CD4-positive, alpha-beta T cell treated with Interleukin-4 for 4 hours (primary cell): ENCODE results near the gene PINK1.

Experiments
- DNase-seq: peaks from one replicate; pipeline ENCODE4 v3.0.0-alpha.2; 2020

PINK1 gene

GRCh38 chr1:20683614-20684013 is 50.4 kb downstream of the PINK1 start:
- DNase-seq: no peak

GRCh38 chr1:20684050-20684620 is 50.9 kb downstream of the PINK1 start:
- no peak for DNase-seq

- no peak for DNase-seq
Observed at GRCh38 chr1:20684651-20685050, 51.4 kb downstream of the PINK1 start.

DNA sequence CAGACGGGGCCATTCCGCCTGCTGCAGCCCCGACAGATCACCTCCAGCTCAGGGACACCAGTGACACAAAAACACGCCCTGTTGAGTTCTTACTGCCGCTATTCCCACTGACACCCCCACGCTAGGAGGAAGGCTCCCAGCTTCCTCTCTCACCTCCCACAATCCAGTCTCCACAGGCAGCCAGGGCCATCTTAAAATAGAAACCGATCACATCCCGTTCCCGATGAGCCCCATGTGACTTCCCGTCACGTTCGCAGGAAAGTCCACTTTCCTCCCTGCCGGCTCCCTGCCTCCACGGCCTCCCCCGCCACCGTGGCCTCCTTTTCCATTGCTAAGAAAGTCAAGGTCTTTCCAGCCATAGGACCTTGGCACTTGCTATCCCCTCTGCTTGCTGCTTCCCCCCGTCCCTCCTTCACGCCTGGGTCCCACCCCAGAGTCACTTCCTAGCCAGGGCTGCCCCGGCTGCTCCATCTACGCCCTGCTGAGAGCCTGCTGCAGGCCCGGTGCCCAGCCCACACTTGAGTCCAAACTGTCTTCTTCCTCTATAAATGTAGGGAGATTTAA is 51.9 kb downstream of the PINK1 start:
- DNase-seq: no peak

GRCh38 chr1:20685741-20686140 is 52.5 kb downstream of the PINK1 start:
- DNase-seq: no peak

- DNase-seq: no peak
Observed at GRCh38 chr1:20686883-20687725, 53.8 kb downstream of the PINK1 start.

- DNase-seq: no peak
Observed at GRCh38 chr1:20689645-20690056, 56.4 kb downstream of the PINK1 start.

- no peak for DNase-seq
Observed at GRCh38 chr1:20691872-20692271, 58.6 kb downstream of the PINK1 start.

DNA sequence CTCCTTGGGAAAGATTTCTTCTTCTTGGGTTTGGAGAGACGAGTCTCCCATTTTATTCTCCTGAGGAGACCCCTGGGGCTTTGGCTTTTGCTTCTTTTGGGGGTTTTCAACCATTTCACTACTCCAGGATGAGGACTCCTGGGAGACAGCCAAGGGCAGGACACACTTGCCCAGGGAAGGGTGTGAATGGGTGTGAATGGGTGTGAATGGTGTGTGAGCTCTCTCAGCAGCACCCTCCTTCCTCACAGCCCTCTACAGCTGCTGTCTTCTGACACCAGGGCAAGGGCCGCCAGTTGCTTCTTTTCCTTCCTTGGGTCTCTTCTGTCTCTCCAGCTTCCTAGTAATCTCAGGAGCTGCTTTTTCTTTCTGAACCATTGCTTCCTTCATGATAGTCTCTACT is 60.4 kb downstream of the PINK1 start:
- DNase-seq: no peak

- DNase-seq: no peak
Observed at GRCh38 chr1:20695515-20695914, 62.3 kb downstream of the PINK1 start.

DNA sequence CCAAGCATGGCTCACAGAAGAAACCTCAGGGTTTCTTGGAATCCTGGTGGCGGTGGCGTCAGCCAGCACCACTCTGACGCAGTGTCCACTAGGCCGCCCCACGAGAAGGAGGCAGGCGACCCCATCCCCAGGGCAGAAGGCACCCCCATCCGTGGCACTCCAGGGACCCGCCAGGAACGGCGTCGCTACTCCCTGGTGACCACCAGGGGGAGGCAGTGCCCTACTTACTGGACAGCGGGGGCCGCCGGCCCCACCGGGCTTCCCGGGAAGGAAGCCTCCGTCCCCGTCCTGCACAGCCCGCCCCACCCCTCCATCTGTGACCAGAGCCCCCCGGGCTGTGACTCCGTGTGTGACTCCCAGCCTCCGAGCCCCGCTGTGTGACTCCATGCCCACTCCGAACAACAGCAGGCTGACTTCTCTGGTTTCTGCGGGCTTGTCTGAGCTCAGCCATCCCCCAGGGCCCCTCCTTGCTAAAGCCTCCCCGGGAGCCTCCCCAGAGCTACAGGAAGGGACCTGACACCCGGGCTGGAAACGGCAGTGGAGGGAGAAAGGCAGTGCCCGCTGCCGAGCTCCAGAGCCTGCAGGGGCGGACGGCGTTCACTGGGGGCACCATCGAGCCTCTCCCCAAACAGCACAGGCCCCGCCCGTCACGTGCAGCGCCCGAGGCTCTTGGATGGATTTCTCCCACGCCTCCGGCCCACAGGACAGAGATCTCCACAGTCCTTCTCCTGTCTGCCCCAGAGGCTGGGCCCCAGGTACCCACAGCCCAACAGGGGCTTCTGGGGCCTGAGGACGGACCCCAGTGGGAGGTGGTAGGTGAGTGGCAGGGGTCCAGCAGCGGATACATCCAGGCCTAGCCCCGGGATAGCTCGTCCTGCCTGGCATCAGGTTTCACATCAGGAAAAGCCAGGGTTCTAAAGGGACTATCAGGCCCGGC is 63.4 kb downstream of the PINK1 start:
- DNase-seq: peak; percentile 55

DNA sequence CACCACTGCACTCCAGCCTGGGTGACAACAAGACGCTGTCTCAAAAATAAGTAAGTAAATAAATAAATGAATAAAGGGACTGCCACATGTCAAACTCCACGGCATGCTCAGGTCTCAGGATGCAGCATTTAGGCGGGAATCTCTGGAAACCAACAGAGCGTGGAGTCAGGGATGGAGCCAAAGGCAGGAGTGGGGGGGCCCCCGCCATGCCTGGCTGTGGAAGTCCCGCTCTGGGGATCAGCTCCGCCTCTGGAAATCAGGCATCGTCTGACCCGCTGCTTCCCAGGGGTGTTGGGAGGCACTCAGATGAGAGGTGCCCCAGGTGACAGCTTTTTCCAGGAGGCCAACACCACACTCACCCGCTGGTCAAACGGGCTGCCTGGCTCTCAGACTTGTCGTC is 64.3 kb downstream of the PINK1 start:
- DNase-seq: no peak

- DNase-seq: no peak
Observed at GRCh38 chr1:20698195-20698910, 65.1 kb downstream of the PINK1 start.

- no peak for DNase-seq
Observed at GRCh38 chr1:20699558-20699957, 66.3 kb downstream of the PINK1 start.

DNA sequence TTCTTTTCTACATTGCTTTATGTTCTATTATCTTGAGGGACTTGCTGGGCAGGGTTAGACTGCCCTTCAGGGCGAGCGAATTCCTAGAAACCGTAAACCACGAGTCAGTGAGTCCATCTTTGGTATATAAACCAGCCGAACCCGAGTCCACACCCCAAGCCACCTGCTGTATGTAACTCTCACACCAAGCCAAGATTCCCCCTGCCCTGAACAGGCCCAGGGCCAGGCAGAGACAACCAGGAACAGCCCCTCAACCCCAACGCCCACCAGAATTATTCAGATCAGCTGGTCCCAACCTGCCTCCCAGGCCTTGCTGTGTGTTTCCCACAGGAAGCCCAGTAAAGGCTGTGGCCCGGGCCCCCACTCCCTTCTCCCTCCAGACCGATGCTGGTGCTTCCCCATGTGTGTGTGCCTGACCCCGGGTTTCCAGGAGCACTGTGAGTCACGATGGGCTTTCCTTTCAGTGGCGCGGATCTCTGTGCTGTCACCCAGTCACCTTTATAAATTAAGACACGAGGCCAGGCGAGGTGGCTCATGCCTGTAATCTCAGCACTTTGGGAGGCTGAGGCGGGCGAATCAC is 67.5 kb downstream of the PINK1 start:
- no peak for DNase-seq
